Pancreas (tissue), 10 donors: ENCODE data around the gene PLEKHG4. TPM values are rescaled to one million over a fixed set of nuclear protein-coding genes. Genes with fewer than 3 reads are reported as not detected.
A peak's percentile ranks its signal among the peaks of the same experiment; 100 is the strongest.

Experiments used
- ATAC-seq, 4 donors: fragments of 200-7000 bp; cut with Tn5 transposase; one replicate each; pipeline versions ENCODE4 v1.8.0 to v1.9.1; 2020; ENCODE audit warnings: mild to moderate bottlenecking in 4 of 4, moderate library complexity in 4 of 4
- DNase-seq, 6 donors: peaks; one replicate each; pipeline ENCODE4 v3.0.0-alpha.2; 2020
- FAIRE-seq: peaks from 2 replicates; lab custom pipeline; 2012; peaks lifted over from hg19 to GRCh38; lab: Jason Lieb, UNC
- H3K27ac ChIP-seq, 4 donors: fragments of 200-600 bp; sonication (generic); 1 replicate in 3 of 4; 2 replicates in 1 of 4; pipeline versions ENCODE4 v1.5.0 to v1.8.0; 2020
- H3K27me3 ChIP-seq, 4 donors: fragments of 200-600 bp; one replicate each; pipeline ENCODE4 v1.8.0; 2021
- H3K36me3 ChIP-seq, 3 donors: fragments of 200-600 bp; sonication (generic) in 1 of 3; one replicate each; pipeline versions ENCODE4 v1.5.0 to v1.8.0; 2020 to 2021
- H3K4me1 ChIP-seq, 3 donors: fragments of 200-600 bp; one replicate each; pipeline ENCODE4 v1.8.0; 2021
- H3K4me3 ChIP-seq, 4 donors: fragments of 200-600 bp; sonication (generic) in 2 of 4; one replicate each; pipeline versions ENCODE4 v1.5.0 to v1.8.0; 2020 to 2021
- H3K9me3 ChIP-seq, 4 donors: fragments of 200-600 bp; one replicate each; pipeline ENCODE4 v1.8.0; 2021
- WGBS, 2 donors: extraction: QIAGEN DNeasy Blood & Tissue Kit; methylation state at CpG; one replicate each; pipeline ENCODE4 v1.1.7; 2013; 5-methylcytosine and 5-hydroxymethylcytosine counted together
- intact Hi-C, 3 donors: fragments of 100-400 bp; cut with DNase I; formaldehyde crosslinking; loops; one replicate each; pipeline versions ENCODE4 v1.11.1 to v1.14.2; 2022
- polyA plus RNA-seq, 2 donors: library from polyadenylated mRNA; stranded (reverse); fragments of 200-250 nt; gene quantifications; one replicate each; pipeline ENCODE4 v1.2.3, GENCODE V29; 2013
- total RNA-seq, 6 donors: library from RNA; stranded (reverse); fragmentation: NEBNext Ultra II Directional in 4 of 6; extraction: Animal tissue kit (Norgen Biotek cat#: 25700) in 4 of 6; gene quantifications; one replicate each; pipeline versions ENCODE4 v1.2.1 to v1.2.4, GENCODE V29; 2021 to 2023
- TF ChIP-seq, protein P1 (sequence below), 4 donors: fragments of 200-600 bp; sonication (generic) in 3 of 4; IDR thresholded peaks; one replicate each; pipeline versions ENCODE4 v1.5.0 to v1.8.0; 2021; ENCODE audit warnings: antibody characterized with exemption in 4 of 4
- donor health status: healthy with polysubstance abuse.
- donor health status: DM: no; HTN: no; CAD: no; lungs with moderate emphysema.
- donor health status: DM: no; HTN: no; CAD: no.
- donor health status: control.
- donor health status: control.
- donor health status: Bipolar disorder and iron deficiency.
- donor health status: DM: yes; HTN: yes; CAD: no.
- donor health status: DM: no; HTN: no; CAD: no.
- donor health status: DM: no; HTN: no; CAD: no.
- donor health status: DM: yes; HTN: yes; CAD: no.

PLEKHG4 gene
- total and polyA plus RNA-seq, 8 donors, result 3.5 to 28.5 (median 6.2) TPM

DNA sequence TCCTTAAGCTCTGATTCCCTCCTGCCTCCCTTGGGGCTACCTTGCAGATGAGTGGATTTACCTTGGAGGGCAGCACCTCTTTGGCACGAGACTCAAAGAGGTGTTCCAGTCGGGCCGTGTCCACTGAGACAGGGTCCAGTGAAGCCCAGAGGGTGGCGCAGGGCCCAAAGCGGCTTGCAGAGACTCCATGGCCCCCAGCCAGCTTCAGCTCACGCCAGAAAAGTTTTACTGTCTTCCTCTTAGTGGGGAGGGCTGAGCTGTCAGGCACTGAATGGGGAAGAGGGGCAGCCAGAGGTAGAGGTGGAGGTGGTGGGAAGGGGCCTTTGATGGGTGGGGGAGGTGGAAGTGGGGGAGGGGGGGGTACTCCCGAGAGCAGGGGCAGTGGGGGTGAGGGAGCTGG is 45.7 kb upstream of the PLEKHG4 start:
- intact Hi-C loops, result no loop called here
- Histone ChIP-seq H3K27ac (no peak overlapping the region), H3K4me3 (no peak overlapping the region), H3K9me3 (no peaks in the 10 kb centered on the region), H3K4me1 (no peaks in the 10 kb centered on the region), H3K36me3 (peaks cover 0 to 44% (median 25%) of the 10 kb centered on the region in 3 donors), H3K27me3 (no peaks in the 10 kb centered on the region)
- peak in 2 of 6 donors; percentile 45 to 58 for DNase-seq
- WGBS, 2 donors, result 66 to 80% methylated on average over 7 of the region's 7 CpGs
- no peak for FAIRE-seq
- no peak for ATAC-seq
- TF ChIP-seq, protein P1, sequence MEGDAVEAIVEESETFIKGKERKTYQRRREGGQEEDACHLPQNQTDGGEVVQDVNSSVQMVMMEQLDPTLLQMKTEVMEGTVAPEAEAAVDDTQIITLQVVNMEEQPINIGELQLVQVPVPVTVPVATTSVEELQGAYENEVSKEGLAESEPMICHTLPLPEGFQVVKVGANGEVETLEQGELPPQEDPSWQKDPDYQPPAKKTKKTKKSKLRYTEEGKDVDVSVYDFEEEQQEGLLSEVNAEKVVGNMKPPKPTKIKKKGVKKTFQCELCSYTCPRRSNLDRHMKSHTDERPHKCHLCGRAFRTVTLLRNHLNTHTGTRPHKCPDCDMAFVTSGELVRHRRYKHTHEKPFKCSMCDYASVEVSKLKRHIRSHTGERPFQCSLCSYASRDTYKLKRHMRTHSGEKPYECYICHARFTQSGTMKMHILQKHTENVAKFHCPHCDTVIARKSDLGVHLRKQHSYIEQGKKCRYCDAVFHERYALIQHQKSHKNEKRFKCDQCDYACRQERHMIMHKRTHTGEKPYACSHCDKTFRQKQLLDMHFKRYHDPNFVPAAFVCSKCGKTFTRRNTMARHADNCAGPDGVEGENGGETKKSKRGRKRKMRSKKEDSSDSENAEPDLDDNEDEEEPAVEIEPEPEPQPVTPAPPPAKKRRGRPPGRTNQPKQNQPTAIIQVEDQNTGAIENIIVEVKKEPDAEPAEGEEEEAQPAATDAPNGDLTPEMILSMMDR (IDR thresholded peaks at IDR 0.05), result no peak

DNA sequence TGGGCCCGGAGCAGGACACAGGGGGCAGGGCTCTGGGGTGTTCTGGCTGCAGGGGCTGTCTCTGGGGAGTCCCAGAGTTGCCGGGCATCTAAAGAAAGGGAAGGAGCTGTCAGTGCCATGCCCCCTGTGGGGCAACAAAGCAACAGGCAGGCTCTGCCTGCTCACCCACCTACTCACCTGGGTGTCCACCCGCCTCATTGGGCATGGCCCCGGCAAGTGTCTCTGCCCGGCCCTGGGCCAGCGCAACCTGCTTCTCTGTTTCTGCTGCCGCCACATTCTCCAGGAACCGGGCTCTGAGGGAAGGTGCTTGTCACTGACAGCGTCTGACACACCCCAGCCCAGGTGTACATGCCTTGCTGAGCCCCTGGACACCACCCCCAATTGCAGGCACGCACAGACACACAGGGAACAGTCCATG is 45.1 kb upstream of the PLEKHG4 start:
- FAIRE-seq, result no peak
- ATAC-seq, result no peak
- intact Hi-C loops, result no loop called here

DNA sequence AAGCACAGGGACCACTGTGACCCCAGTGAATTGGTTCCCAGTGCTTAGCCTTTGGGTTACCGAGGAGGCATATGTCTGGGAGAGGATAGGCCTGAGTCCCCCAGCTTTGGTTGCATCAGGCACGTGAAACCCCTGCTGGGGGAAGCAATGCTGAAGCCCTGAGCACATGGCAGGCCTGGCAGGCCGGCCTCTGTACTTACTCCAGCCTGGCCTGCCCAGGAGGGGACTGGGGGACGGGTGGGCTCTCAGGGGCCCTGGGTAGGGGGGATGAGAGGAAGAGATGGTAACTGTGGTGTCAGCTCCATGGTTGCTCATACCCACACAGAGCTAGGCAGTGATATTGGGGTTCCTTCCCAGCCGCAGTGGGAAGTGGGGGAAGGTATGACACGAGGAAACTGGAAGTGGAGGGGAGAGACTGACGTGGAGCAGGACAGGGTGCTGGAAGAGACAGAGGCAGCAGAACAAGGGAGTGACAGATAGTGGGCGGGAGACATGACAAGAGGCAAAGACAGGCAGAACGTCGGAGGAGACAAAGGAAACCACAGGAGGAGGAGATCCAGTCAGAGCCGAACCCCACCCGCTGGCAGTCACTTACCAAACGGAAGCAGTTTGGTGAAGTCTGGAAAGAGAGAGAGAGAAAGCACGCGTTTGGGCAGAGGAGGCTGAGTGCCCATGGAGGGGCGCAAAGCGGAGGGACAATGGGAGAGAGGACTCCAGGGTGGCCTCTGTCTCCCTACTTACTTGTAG is 43.3 kb upstream of the PLEKHG4 start:
- TF ChIP-seq, protein P1 (IDR thresholded peaks at IDR 0.05), result no peak
- DNase-seq (peak in 1 of 6 donors; percentile 43), FAIRE-seq (no peak), ATAC-seq (no peak)
- Histone ChIP-seq H3K4me1 (peaks cover 0 to 6% (median under 1%) of the 10 kb centered on the region in 3 donors), H3K27me3 (no peaks in the 10 kb centered on the region), H3K36me3 (peaks cover 0 to 22% (median 11%) of the 10 kb centered on the region in 3 donors), H3K27ac (no peak overlapping the region), H3K9me3 (no peaks in the 10 kb centered on the region), H3K4me3 (no peak overlapping the region)
- 92 to 93% methylated on average over 17 of the region's 17 CpGs for WGBS, 2 donors
- intact Hi-C loops, result no loop called here

More for the DNA sequence above, 45.1 kb upstream of the PLEKHG4 start:
- TF ChIP-seq, protein P1 (IDR thresholded peaks at IDR 0.05), result no peak
- peak in 2 of 6 donors; percentile 17 to 55 for DNase-seq
- H3K9me3 ChIP-seq, result no peaks in the 10 kb centered on the region
- peaks cover 0 to 40% (median 25%) of the 10 kb centered on the region in 3 donors for H3K36me3 ChIP-seq
- H3K27ac ChIP-seq, result no peak overlapping the region
- H3K4me1 ChIP-seq, result no peaks in the 10 kb centered on the region
- 92 to 93% methylated on average over 9 to 10 of the region's 10 CpGs for WGBS, 2 donors
- H3K4me3 ChIP-seq, result no peak overlapping the region
- no peaks in the 10 kb centered on the region for H3K27me3 ChIP-seq

DNA sequence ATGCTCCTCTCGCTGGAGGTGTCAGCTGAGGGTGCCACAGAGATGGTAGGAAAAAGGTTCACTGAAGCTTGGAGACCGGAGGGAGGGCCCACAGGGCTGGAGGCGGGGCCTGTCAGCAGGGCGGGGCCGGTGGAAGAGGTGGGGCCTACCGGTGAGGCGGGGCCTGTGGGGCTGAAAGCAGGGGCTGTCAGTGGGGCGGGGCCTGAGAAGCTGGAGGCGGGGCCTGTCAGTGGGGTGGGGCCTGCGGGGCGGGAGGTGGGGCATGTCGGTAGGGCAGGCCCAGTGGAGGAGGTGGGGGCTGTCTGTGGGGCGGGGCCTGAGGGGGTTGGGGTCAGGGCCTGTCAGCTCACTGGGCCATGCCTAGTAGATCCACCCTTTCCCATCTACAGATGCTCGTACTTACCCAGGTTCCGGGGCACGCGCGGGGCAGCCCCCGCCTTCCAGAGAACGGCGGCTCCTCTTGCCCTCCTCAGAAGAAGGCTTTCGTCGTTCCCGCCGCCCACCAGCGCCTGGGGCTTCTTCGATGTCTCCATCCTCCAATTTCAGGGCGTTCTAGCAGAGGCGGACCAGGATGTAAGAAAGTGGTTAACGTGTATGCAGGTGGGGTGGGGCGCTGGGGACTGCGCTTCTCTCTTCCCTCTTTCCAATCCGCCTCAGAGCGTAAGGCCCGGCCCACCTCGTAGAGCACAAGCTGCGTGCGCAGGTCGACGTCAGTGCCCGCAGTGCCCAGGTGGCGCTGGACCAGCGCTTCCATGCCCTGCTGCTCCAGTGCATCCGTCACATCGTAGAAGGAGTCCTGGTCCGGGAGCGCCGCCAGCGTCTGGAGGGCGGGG is 42.6 kb upstream of the PLEKHG4 start:
- WGBS, 2 donors, result 86 to 90% methylated on average over 43 to 50 of the region's 50 CpGs
- H3K27ac ChIP-seq, result no peak overlapping the region
- H3K27me3 ChIP-seq, result no peaks in the 10 kb centered on the region
- peak in 2 of 4 donors; percentile 25 to 49 for ATAC-seq
- no peaks in the 10 kb centered on the region for H3K9me3 ChIP-seq
- peaks cover 0 to 12% (median 3%) of the 10 kb centered on the region in 3 donors for H3K4me1 ChIP-seq
- H3K36me3 ChIP-seq, result peaks cover 0 to 20% (median 7%) of the 10 kb centered on the region in 3 donors
- H3K4me3 ChIP-seq, result no peak overlapping the region
- TF ChIP-seq, protein P1 (IDR thresholded peaks at IDR 0.05), result no peak
- intact Hi-C loops, result no loop called here
- FAIRE-seq, result no peak
- peak in 2 of 6 donors; percentile 59 to 78 for DNase-seq
